Stimulated activated CD8-positive, alpha-beta memory T cell treated with anti-CD3 and anti-CD28 coated beads, Interleukin-12 subunit alpha, Interleukin-12 subunit beta, amount 100 ng/mL, for 1 hour (primary cell): ENCODE data around the gene TOR1A.
A peak's percentile ranks its signal among the peaks of the same experiment; 100 is the strongest.
"Not testable (repeated sequence)": the region's sequence is repeated elsewhere in the genome, so short reads cannot be mapped to it uniquely, and the experiment has no call there.

ENCODE experiments used
- DNase-seq: peaks from one replicate; pipeline ENCODE4 v3.0.0-alpha.2; 2020; ENCODE audit warnings: low read depth

Gene TOR1A

GRCh38 chr9:129783516-129784361, 40.2 kb downstream of the TOR1A start:
- DNase-seq = peak; percentile 54

GRCh38 chr9:129781981-129782380, 42.0 kb downstream of the TOR1A start:
- DNase-seq = no peak

- DNase-seq = no peak
Observed at GRCh38 chr9:129781131-129781530, 42.8 kb downstream of the TOR1A start.

- DNase-seq = no peak
Observed at GRCh38 chr9:129779560-129780190, 44.3 kb downstream of the TOR1A start.

GRCh38 chr9:129778469-129778868, 45.5 kb downstream of the TOR1A start:
- DNase-seq = no peak

- no peak for DNase-seq
Observed at GRCh38 chr9:129777769-129778130, 46.2 kb downstream of the TOR1A start.

- no peak for DNase-seq
Observed at GRCh38 chr9:129776938-129777768, 46.8 kb downstream of the TOR1A start.

GRCh38 chr9:129776566-129776937, 47.4 kb downstream of the TOR1A start:
- DNase-seq = no peak

- DNase-seq = not testable (repeated sequence)
Observed at GRCh38 chr9:129776096-129776495, 47.8 kb downstream of the TOR1A start.

- no peak for DNase-seq
Observed at GRCh38 chr9:129775448-129775798, 48.5 kb downstream of the TOR1A start.

GRCh38 chr9:129774791-129775447, 49.0 kb downstream of the TOR1A start:
- no peak for DNase-seq

- DNase-seq = no peak
Observed at GRCh38 chr9:129773262-129774048, 50.5 kb downstream of the TOR1A start.

GRCh38 chr9:129770741-129771140, 53.2 kb downstream of the TOR1A start:
- no peak for DNase-seq

- no peak for DNase-seq
Observed at GRCh38 chr9:129769669-129770068, 54.3 kb downstream of the TOR1A start.

GRCh38 chr9:129768486-129768885, 55.5 kb downstream of the TOR1A start:
- DNase-seq = no peak

- no peak for DNase-seq
Observed at GRCh38 chr9:129765764-129766317, 58.1 kb downstream of the TOR1A start.

- DNase-seq = no peak
Observed at GRCh38 chr9:129762985-129763926, 60.7 kb downstream of the TOR1A start.
